Measurements from ENCODE around the gene TUBA4B. TPM values are rescaled to one million over a fixed set of nuclear protein-coding genes. Genes with fewer than 3 reads are reported as not detected.
A peak's percentile ranks its signal among the peaks of the same experiment; 100 is the strongest.

The TUBA4B gene
- total RNA-seq, 1 experiment from 2014 or later: not detected

DNA sequence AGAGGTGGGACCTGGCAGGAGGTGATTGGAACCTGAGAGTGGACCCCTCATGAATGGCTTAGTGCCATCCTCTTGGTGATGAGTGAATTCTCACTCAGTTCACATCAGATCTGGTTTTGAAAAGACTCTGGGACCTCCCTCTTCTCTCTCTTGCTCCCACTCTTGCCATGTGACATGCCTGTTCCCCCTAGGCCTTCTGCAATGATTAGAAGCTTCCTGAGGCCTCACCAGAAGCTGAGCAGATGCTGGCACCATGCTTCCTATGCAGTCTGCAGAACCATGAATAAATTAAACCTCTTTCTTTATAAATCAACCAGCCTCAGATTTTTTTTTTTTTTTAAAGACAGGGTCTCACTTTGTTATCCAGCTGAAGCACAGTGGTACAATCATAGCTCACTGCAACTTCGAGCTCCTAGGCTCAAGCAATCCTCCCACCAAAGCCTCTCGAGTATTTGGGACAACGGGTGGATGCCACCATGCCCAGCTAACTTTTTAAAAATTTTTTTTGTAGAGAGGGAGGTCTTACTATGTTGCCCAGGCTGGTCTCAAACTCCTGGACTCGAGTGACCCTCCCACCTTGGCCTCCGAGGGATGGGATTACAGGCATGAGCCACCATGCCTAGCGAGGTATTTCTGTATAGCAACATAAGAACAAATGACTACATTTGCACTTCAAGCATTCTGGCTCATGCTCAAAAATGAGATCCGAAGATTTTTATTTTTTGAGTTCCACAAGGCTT lies 48.4 kb upstream of the TUBA4B start:
- Mint-ChIP-seq H3K4me1 (peaks cover 12 to 21% of the 10 kb centered on the region in 2 experiments), H3K9me3 (peaks cover 6 to 7% of the 10 kb centered on the region in 2 experiments; a peak in 4 of 5 replicates), H3K4me3 (no peak overlapping the region), H3K36me3 (ENCODE audit: insufficient read depth in 1 of 3, low read depth in 3 of 3) (peaks cover 7 to 24% (median 19%) of the 10 kb centered on the region in 3 experiments), H3K27ac (no peak overlapping the region), H3K27me3 (ENCODE audit: low read depth) (peaks cover 10% of the 10 kb centered on the region)
- no peaks in the 10 kb centered on the region for H3K4me1 ChIP-seq (ENCODE audit: insufficient read depth, low read length)
- no CpG with 5 or more reads among the region's 7 CpGs for WGBS (ENCODE audit: extremely low coverage, insufficient read length, low lambda C conversion rate)
- H4K20me1 ChIP-seq (ENCODE audit: control insufficient read depth, insufficient read depth, insufficient read length): no peaks in the 10 kb centered on the region
- no peaks in the 10 kb centered on the region for H3K27me3 ChIP-seq (ENCODE audit: insufficient read depth, low read length)
- no peak overlapping the region for H4K91ac ChIP-seq (ENCODE audit: insufficient read length, low read depth, low read length)
- no peak overlapping the region for H2BK15ac ChIP-seq (ENCODE audit: low read depth, low read length)
- no peak overlapping the region for H3K4me2 ChIP-seq (ENCODE audit: insufficient read depth, insufficient read length, low read length)
- no peak overlapping the region for H2BK120ac ChIP-seq (ENCODE audit: low read depth, low read length, poor library complexity, severe bottlenecking)
- H3K79me2 ChIP-seq (ENCODE audit: insufficient read depth, low read length): no peaks in the 10 kb centered on the region
- H3K23ac ChIP-seq (ENCODE audit: insufficient read length, low read depth, low read length): no peak overlapping the region
- TF ChIP-seq, protein P1, sequence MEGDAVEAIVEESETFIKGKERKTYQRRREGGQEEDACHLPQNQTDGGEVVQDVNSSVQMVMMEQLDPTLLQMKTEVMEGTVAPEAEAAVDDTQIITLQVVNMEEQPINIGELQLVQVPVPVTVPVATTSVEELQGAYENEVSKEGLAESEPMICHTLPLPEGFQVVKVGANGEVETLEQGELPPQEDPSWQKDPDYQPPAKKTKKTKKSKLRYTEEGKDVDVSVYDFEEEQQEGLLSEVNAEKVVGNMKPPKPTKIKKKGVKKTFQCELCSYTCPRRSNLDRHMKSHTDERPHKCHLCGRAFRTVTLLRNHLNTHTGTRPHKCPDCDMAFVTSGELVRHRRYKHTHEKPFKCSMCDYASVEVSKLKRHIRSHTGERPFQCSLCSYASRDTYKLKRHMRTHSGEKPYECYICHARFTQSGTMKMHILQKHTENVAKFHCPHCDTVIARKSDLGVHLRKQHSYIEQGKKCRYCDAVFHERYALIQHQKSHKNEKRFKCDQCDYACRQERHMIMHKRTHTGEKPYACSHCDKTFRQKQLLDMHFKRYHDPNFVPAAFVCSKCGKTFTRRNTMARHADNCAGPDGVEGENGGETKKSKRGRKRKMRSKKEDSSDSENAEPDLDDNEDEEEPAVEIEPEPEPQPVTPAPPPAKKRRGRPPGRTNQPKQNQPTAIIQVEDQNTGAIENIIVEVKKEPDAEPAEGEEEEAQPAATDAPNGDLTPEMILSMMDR (conservative IDR thresholded peaks at IDR 0.05): no peak
- H2AFZ ChIP-seq (ENCODE audit: low read length): no peak overlapping the region
- no peaks in the 10 kb centered on the region for H3K79me1 ChIP-seq (ENCODE audit: insufficient read depth, low read depth, low read length, poor library complexity, severe bottlenecking)
- no peak overlapping the region for H2BK20ac ChIP-seq (ENCODE audit: low read depth, low read length, poor library complexity, severe bottlenecking)
- H3K27ac ChIP-seq (ENCODE audit: insufficient read length, low read depth, low read length): no peak overlapping the region
- H3K18ac ChIP-seq (ENCODE audit: insufficient read length, low read depth, low read length): no peak overlapping the region
- H3K9ac ChIP-seq (ENCODE audit: extremely low read depth, insufficient read length, low read length): no peak overlapping the region
- H4K5ac ChIP-seq (ENCODE audit: insufficient read length, low read depth, low read length): no peak overlapping the region
- H3T11ph ChIP-seq (ENCODE audit: low read length): no peak overlapping the region
- H3K14ac ChIP-seq (ENCODE audit: insufficient read depth, low read length): no peak overlapping the region
- H2BK12ac ChIP-seq (ENCODE audit: insufficient read length, low read depth, low read length): no peak overlapping the region
- no peak overlapping the region for H2AK5ac ChIP-seq (ENCODE audit: insufficient read length, low read length)
- H3K4ac ChIP-seq (ENCODE audit: low read depth, low read length): no peak overlapping the region
- H3K9me3 ChIP-seq (ENCODE audit: control insufficient read depth, low read depth, low read length): no peaks in the 10 kb centered on the region
- no peak overlapping the region for H2BK5ac ChIP-seq (ENCODE audit: insufficient read length, low read length)
- no peak overlapping the region for H4K8ac ChIP-seq (replicated peaks; ENCODE audit: insufficient read length, low read depth, low read length)
- peak; percentile 2 for DNase-seq
- H3K23me2 ChIP-seq (ENCODE audit: insufficient read length, low read depth, low read length, poor library complexity, severe bottlenecking): peaks cover 4% of the 10 kb centered on the region
- no peak overlapping the region for H3K56ac ChIP-seq (ENCODE audit: insufficient read length, low read depth, low read length)
